ENCODE measurements around the gene NFIB. TPM values are rescaled to one million over a fixed set of nuclear protein-coding genes. Genes with fewer than 3 reads are reported as not detected.

Gene NFIB
- total RNA-seq, 1 experiment from 2014 or later: 14.3 TPM

- H3K79me2 ChIP-seq (ENCODE audit: insufficient read depth, low read length): no peaks in the 10 kb centered on the region
- no peaks in the 10 kb centered on the region for H3K79me1 ChIP-seq (ENCODE audit: insufficient read depth, low read depth, low read length, poor library complexity, severe bottlenecking)
- no peak overlapping the region for H4K5ac ChIP-seq (ENCODE audit: insufficient read length, low read depth, low read length)
- Mint-ChIP-seq H3K27ac (no peak overlapping the region), H3K9me3 (no peaks in the 10 kb centered on the region), H3K27me3 (ENCODE audit: low read depth) (no peaks in the 10 kb centered on the region), H3K4me1 (peaks cover 9 to 24% of the 10 kb centered on the region in 2 experiments), H3K4me3 (no peak overlapping the region), H3K36me3 (ENCODE audit: insufficient read depth in 1 of 3, low read depth in 3 of 3) (peaks cover 0 to 2% (median 0%) of the 10 kb centered on the region in 3 experiments; a peak in 2 of 7 replicates)
- no peak overlapping the region for H3K4me2 ChIP-seq (ENCODE audit: insufficient read depth, insufficient read length, low read length)
- no peak overlapping the region for H3K14ac ChIP-seq (ENCODE audit: insufficient read depth, low read length)
- H3K4me1 ChIP-seq (ENCODE audit: insufficient read depth, low read length): peaks cover 2% of the 10 kb centered on the region; the same call in 1 of the 2 replicates
- no peaks in the 10 kb centered on the region for H3K27me3 ChIP-seq (ENCODE audit: insufficient read depth, low read length)
- H4K8ac ChIP-seq (replicated peaks; ENCODE audit: insufficient read length, low read depth, low read length): no peak overlapping the region
- H2BK20ac ChIP-seq (ENCODE audit: low read depth, low read length, poor library complexity, severe bottlenecking): no peak overlapping the region
- H2BK120ac ChIP-seq (ENCODE audit: low read depth, low read length, poor library complexity, severe bottlenecking): no peak overlapping the region
- no peak overlapping the region for H3K56ac ChIP-seq (ENCODE audit: insufficient read length, low read depth, low read length)
- no peak for DNase-seq
- no peak overlapping the region for H2BK5ac ChIP-seq (ENCODE audit: insufficient read length, low read length)
- no peak overlapping the region for H3K23ac ChIP-seq (ENCODE audit: insufficient read length, low read depth, low read length)
- H3K9me3 ChIP-seq (ENCODE audit: control insufficient read depth, low read depth, low read length): no peaks in the 10 kb centered on the region
- H2AFZ ChIP-seq (ENCODE audit: low read length): no peak overlapping the region
- H2BK12ac ChIP-seq (ENCODE audit: insufficient read length, low read depth, low read length): no peak overlapping the region
- no peak overlapping the region for H2BK15ac ChIP-seq (ENCODE audit: low read depth, low read length)
- H3K23me2 ChIP-seq (ENCODE audit: insufficient read length, low read depth, low read length, poor library complexity, severe bottlenecking): no peaks in the 10 kb centered on the region
- H3K18ac ChIP-seq (ENCODE audit: insufficient read length, low read depth, low read length): no peak overlapping the region
- no peak overlapping the region for H3K27ac ChIP-seq (ENCODE audit: insufficient read length, low read depth, low read length)
- H2AK5ac ChIP-seq (ENCODE audit: insufficient read length, low read length): no peak overlapping the region
- no peak overlapping the region for H3T11ph ChIP-seq (ENCODE audit: low read length)
- no peaks in the 10 kb centered on the region for H4K20me1 ChIP-seq (ENCODE audit: control insufficient read depth, insufficient read depth, insufficient read length)
- WGBS (ENCODE audit: extremely low coverage, insufficient read length, low lambda C conversion rate): 100% methylated on average over 2 of the region's 8 CpGs
- H3K4ac ChIP-seq (ENCODE audit: low read depth, low read length): no peak overlapping the region
- no peak overlapping the region for H3K9ac ChIP-seq (ENCODE audit: extremely low read depth, insufficient read length, low read length)
- no peak for TF ChIP-seq CTCF (conservative IDR thresholded peaks at IDR 0.05)
- no peak overlapping the region for H4K91ac ChIP-seq (ENCODE audit: insufficient read length, low read depth, low read length)
Observed at GRCh38 chr9:14232111-14232510, 81.8 kb downstream of the NFIB start.

Measured in H9 (cell line).